ENCODE data around the gene LAPTM4A. TPM values are rescaled to one million over a fixed set of nuclear protein-coding genes. Genes with fewer than 3 reads are reported as not detected.

LAPTM4A gene
- total RNA-seq, 2 experiments from 2014 or later = 8.4 to 26.2 TPM

GRCh38 chr2:20061476-20061875 is 10.0 kb upstream of the LAPTM4A start:
- intact Hi-C loops (cut with micrococcal nuclease; ENCODE audit: unreplicated experiment) = no loop called here
- Histone ChIP-seq H2AFZ (ENCODE audit: low read length) (no peak overlapping the region), H4K20me1 (ENCODE audit: insufficient read depth, low read length) (no peaks in the 10 kb centered on the region), H3K79me2 (ENCODE audit: insufficient read depth, low read depth, low read length) (no peaks in the 10 kb centered on the region), H3K36me3 (ENCODE audit: insufficient read depth, low read length) (no peaks in the 10 kb centered on the region), H3K4me2 (ENCODE audit: low read length) (no peak overlapping the region), H3K9me2 (ENCODE audit: insufficient read depth, low read length) (no peaks in the 10 kb centered on the region), H3K4me1 (ENCODE audit: insufficient read depth, low read length, poor library complexity, severe bottlenecking) (no peaks in the 10 kb centered on the region), H3K4me3 (ENCODE audit: low read depth, low read length, poor library complexity, severe bottlenecking) (no peak overlapping the region), H3K9me3 (ENCODE audit: low read length) (no peaks in the 10 kb centered on the region), H3K27ac (ENCODE audit: low read depth, low read length, poor library complexity, severe bottlenecking) (no peak overlapping the region)
- no peak for TF ChIP-seq EZH2phosphoT487 (IDR thresholded peaks at IDR 0.05; ENCODE audit: borderline replicate concordance, low read depth, low read length)
- TF ChIP-seq CTCF (conservative IDR thresholded peaks at IDR 0.05; ENCODE audit: low read length) = no peak
- CTCF ChIA-PET (ENCODE audit: unreplicated experiment) = interaction anchor here (1.0 kb wide), 1 partner anchor 10 kb away, joined by 4 read pairs; the partner anchor contains the start of gene LAPTM4A
- no peak for DNase-seq (ENCODE audit: low spot score)
- BruUV-seq (replicated peaks) = no TSS peak
- POLR2A ChIA-PET = interaction anchor here (2.0 kb wide), 1 partner anchor 10 kb away, joined by 10 read pairs; the partner anchor contains the start of gene LAPTM4A

DNA sequence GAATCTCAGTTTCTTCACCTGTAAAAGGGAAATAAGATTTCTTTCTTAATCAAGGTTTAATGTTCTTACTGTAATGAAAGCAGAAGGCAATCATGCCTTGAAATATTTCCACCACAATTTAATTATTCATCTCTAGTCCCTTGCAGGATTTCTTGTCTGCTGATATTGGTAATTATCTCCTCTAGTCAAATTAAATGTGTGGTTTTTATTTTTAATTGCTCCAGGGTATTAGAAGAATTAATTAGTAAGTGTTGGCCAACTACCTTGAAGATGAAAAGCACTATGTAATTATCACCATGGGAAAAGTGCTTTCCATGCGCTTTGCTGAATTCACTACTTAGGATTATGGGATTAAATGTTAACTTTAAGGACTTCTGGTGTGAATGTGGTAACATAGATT is 8.7 kb upstream of the LAPTM4A start:
- TF ChIP-seq EZH2phosphoT487 (IDR thresholded peaks at IDR 0.05; ENCODE audit: borderline replicate concordance, low read depth, low read length) = no peak
- no peak for TF ChIP-seq CTCF (conservative IDR thresholded peaks at IDR 0.05; ENCODE audit: low read length)
- Histone ChIP-seq H3K36me3 (ENCODE audit: insufficient read depth, low read length) (no peaks in the 10 kb centered on the region), H3K9me3 (ENCODE audit: low read length) (no peaks in the 10 kb centered on the region), H3K4me3 (ENCODE audit: low read depth, low read length, poor library complexity, severe bottlenecking) (no peak overlapping the region), H3K4me2 (ENCODE audit: low read length) (no peak overlapping the region), H3K79me2 (ENCODE audit: insufficient read depth, low read depth, low read length) (no peaks in the 10 kb centered on the region), H2AFZ (ENCODE audit: low read length) (no peak overlapping the region), H3K4me1 (ENCODE audit: insufficient read depth, low read length, poor library complexity, severe bottlenecking) (no peaks in the 10 kb centered on the region), H4K20me1 (ENCODE audit: insufficient read depth, low read length) (no peaks in the 10 kb centered on the region), H3K9me2 (ENCODE audit: insufficient read depth, low read length) (no peaks in the 10 kb centered on the region), H3K27ac (ENCODE audit: low read depth, low read length, poor library complexity, severe bottlenecking) (no peak overlapping the region)
- ChIA-PET CTCF (ENCODE audit: unreplicated experiment) (no interaction called here), POLR2A (interaction anchor here (2.0 kb wide), 1 partner anchor 8 kb away, joined by 10 read pairs; the partner anchor contains the start of gene LAPTM4A)
- no TSS peak for BruUV-seq (replicated peaks)
- DNase-seq (ENCODE audit: low spot score) = no peak
- intact Hi-C loops (cut with micrococcal nuclease; ENCODE audit: unreplicated experiment) = no loop called here

- no peak for TF ChIP-seq EZH2phosphoT487 (IDR thresholded peaks at IDR 0.05; ENCODE audit: borderline replicate concordance, low read depth, low read length)
- TF ChIP-seq CTCF (conservative IDR thresholded peaks at IDR 0.05; ENCODE audit: low read length) = no peak
- no peaks in the 10 kb centered on the region for H3K9me2 ChIP-seq (ENCODE audit: insufficient read depth, low read length)
- no peaks in the 10 kb centered on the region for H3K9me3 ChIP-seq (ENCODE audit: low read length)
- CTCF ChIA-PET (ENCODE audit: unreplicated experiment) = no interaction called here
- H2AFZ ChIP-seq (ENCODE audit: low read length) = no peak overlapping the region
- no peaks in the 10 kb centered on the region for H3K79me2 ChIP-seq (ENCODE audit: insufficient read depth, low read depth, low read length)
- H4K20me1 ChIP-seq (ENCODE audit: insufficient read depth, low read length) = no peaks in the 10 kb centered on the region
- intact Hi-C loops (cut with micrococcal nuclease; ENCODE audit: unreplicated experiment) = no loop called here
- no peak for DNase-seq (ENCODE audit: low spot score)
- no peak overlapping the region for H3K27ac ChIP-seq (ENCODE audit: low read depth, low read length, poor library complexity, severe bottlenecking)
- POLR2A ChIA-PET = no interaction called here
- no peaks in the 10 kb centered on the region for H3K36me3 ChIP-seq (ENCODE audit: insufficient read depth, low read length)
- no peak overlapping the region for H3K4me3 ChIP-seq (ENCODE audit: low read depth, low read length, poor library complexity, severe bottlenecking)
- BruUV-seq (replicated peaks) = no TSS peak
- H3K4me2 ChIP-seq (ENCODE audit: low read length) = no peak overlapping the region
- peaks cover 9% of the 10 kb centered on the region for H3K4me1 ChIP-seq (ENCODE audit: insufficient read depth, low read length, poor library complexity, severe bottlenecking)
Observed at GRCh38 chr2:20057268-20057667, 5.8 kb upstream of the LAPTM4A start.

Measured in OCI-LY7 (cell line).